HG02678 (cell line): ENCODE measurements around the gene SLC37A3.
"Not testable (repeated sequence)": the region's sequence is repeated elsewhere in the genome, so short reads cannot be mapped to it uniquely, and the experiment has no call there.

Source experiments
- ATAC-seq: cut with Tn5 transposase; IDR thresholded peaks from one replicate; pipeline ENCODE4 v1.9.1; 2021; ENCODE audit warnings: mild to moderate bottlenecking, moderate library complexity; ENCODE audit not compliant: unreplicated experiment

SLC37A3 gene

GRCh38 chr7:140349144-140349771 is 49.1 kb downstream of the SLC37A3 start:
- ATAC-seq, result no peak

DNA sequence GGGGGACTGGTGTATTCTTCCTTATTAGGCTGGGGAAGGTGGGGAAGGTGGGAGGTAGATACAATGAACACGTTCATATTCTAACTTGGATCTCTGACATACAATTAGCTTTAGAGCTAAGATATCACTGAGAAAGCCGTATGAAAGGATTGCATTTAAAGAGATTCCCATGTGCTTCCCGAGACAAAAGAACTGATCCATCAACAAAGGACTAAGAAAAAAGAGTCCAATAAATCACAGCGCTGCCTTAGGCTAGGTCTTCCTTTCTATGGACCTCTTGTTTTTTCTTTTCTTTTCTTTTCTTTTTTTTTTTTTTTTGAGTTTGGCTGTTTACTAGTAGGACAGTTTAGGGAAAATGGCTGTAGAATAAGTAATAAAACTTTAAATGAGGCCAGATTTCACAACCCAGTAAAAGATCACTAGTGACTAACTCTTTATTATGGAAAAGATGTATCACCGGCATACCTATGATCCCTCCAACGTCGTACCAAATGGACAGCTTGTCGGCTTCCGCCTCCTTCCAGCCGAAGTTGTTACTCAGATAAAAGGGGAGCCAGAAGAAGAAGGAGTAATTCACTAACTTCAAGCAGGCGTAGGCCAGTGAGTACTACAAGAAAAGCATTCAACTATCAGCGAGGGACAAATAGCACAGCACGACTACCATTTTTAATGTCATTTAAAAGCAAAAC is 50.0 kb downstream of the SLC37A3 start:
- ATAC-seq, result no peak

- no peak for ATAC-seq
These were observed 51.1 kb downstream of the SLC37A3 start for GRCh38 chr7:140347218-140347617.

DNA sequence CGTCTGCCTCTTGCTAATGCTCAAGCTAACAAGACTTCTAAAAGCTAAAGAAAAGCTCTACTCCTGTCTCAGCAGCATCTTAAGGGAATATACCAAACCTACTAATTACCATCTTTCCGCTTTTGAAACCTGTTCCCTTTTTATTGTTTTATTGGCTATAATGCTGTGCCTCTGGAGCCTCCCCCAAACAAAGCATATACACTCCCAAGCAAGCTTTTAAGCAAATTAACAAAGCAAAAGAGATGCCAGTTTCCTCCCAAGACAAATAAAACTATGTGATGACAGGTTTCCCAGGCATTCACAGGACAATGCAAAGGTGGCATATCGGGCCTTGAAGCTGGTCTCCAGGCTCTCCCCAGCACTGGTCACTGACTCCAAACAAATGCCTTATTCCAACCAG is 52.9 kb downstream of the SLC37A3 start:
- ATAC-seq, result no peak

- ATAC-seq, result no peak
These were observed 55.4 kb downstream of the SLC37A3 start for GRCh38 chr7:140342727-140343514.

GRCh38 chr7:140338959-140339358 is 59.4 kb downstream of the SLC37A3 start:
- ATAC-seq, result not testable (repeated sequence)

GRCh38 chr7:140334341-140335057 is 63.8 kb downstream of the SLC37A3 start:
- no peak for ATAC-seq

GRCh38 chr7:140333686-140334085 is 64.6 kb downstream of the SLC37A3 start:
- ATAC-seq, result no peak

GRCh38 chr7:140333223-140333622 is 65.1 kb downstream of the SLC37A3 start:
- no peak for ATAC-seq

- no peak for ATAC-seq
These were observed 67.7 kb downstream of the SLC37A3 start for GRCh38 chr7:140330595-140330994.

DNA sequence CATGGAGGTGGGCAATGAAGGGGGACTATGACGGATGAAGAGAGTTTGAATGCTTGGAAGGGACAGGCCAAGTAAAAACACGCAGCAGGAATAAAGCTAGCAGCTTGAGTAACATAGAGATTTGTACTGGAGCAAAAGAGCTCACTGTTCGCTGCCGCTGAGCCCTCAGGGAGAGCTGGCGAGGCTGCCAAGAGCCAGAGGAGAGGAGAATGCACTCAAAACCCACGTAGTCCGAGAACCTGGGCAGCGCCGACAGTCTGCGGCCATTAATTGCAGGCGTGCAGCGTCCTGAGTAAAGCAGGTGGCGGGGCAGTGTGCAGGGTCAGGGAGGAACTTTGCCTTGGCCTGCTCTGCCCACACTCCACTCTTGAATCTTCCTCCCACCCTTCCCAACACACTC is 68.2 kb downstream of the SLC37A3 start:
- no peak for ATAC-seq

GRCh38 chr7:140327261-140327661 is 71.1 kb downstream of the SLC37A3 start:
- no peak for ATAC-seq

GRCh38 chr7:140326116-140326928 is 72.0 kb downstream of the SLC37A3 start:
- no peak for ATAC-seq

GRCh38 chr7:140325600-140325999 is 72.7 kb downstream of the SLC37A3 start:
- ATAC-seq, result no peak

GRCh38 chr7:140324714-140325113 is 73.6 kb downstream of the SLC37A3 start:
- ATAC-seq, result no peak

- no peak for ATAC-seq
These were observed 75.6 kb downstream of the SLC37A3 start for GRCh38 chr7:140322759-140323158.

DNA sequence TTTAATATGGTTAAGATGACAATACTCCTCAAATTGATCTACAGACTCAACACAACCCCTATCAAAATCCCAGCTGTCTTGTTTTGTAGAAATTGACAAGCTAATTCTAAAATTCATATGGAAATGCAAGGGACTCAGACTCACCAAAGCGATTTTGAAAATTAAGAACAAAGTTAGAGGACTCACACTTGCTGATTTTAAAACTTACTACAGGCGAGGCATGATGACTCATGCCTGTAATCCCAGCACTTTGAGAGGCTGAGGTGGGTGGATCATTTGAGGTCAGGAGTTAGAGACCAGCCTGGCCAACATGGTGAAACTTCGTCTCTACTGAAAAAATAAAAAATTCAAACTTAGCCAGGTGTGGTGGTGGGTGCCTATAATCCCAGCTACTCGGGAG is 78.3 kb downstream of the SLC37A3 start:
- not testable (repeated sequence) for ATAC-seq

DNA sequence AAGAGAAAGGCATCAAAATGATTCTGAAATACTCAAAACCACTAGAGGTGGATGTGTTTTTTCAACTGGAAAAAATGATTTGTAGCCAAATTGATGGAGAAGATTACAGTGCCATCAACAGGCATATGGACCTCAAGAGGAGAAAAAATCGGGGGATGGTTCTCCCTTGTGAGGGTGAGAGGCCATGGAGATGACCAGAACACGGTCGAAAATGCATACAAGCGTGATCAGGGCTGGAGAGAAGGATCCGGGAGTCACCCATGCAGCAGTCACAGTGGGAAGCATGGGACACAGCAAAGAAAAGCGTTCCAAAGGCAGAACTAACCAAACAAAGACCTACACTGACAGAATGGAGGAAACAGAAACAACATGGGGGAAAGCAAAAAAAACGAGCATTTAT is 80.3 kb downstream of the SLC37A3 start:
- no peak for ATAC-seq

DNA sequence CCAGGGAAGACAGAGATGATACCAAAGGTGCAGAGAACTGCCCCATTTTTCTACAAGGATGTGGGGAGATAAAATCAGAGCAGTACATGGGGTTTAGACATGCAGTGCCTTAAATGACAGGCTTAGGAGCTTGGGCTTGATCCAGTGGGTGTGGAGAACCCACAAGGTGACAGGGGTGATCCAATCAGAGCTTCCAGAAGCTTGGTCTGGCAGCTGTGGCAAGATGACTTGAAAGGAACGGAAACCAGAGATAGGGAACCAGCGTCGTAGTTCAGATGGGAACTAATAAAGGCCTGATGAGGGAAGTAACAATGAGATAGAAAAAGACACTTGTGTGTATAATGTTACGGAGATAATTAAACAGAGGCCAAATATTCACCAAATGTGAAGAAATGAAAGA is 80.7 kb downstream of the SLC37A3 start:
- ATAC-seq, result no peak

- ATAC-seq, result no peak
These were observed 82.1 kb downstream of the SLC37A3 start for GRCh38 chr7:140316165-140316661.
